ENCODE results near the gene PLEKHB2.

- no peak for TF ChIP-seq POLR2A (IDR thresholded peaks at IDR 0.05; ENCODE audit: low read depth, low read length)
- TF ChIP-seq POLR2AphosphoS5 (IDR thresholded peaks at IDR 0.05; ENCODE audit: low read depth, low read length): no peak
- no peak for TF ChIP-seq TAF1 (IDR thresholded peaks at IDR 0.05; ENCODE audit: low read depth, low read length)
- no peak for TF ChIP-seq SPI1 (IDR thresholded peaks at IDR 0.05; ENCODE audit: low read depth, low read length)
- no peak for TF ChIP-seq POU2F2 (IDR thresholded peaks at IDR 0.05; ENCODE audit: low read depth, low read length)
- no peak for TF ChIP-seq PAX5 (IDR thresholded peaks at IDR 0.05; ENCODE audit: insufficient read depth, low read length, severe bottlenecking)
Measured at GRCh38 chr2:131113566-131114227, 8.6 kb downstream of the PLEKHB2 start.
